DND-41 (cell line): ENCODE results near the gene CST11.

Experiments used
- ATAC-seq: fragments of 200-7000 bp; cut with Tn5 transposase; 3 replicates; pipeline ENCODE4 v1.9.1; 2021; ENCODE audit warnings: low read depth; ENCODE audit not compliant: insufficient read depth
- DNase-seq: peaks from one replicate; pipeline ENCODE4 v3.0.0-alpha.2; 2020
- H2AFZ ChIP-seq: 2 replicates; pipeline ENCODE4 v1.6.0; 2012; ENCODE audit warnings: low read depth, low read length
- H3K27ac ChIP-seq: 2 replicates; pipeline ENCODE4 v1.5.1; 2012; ENCODE audit warnings: low read length, inconsistent platforms
- H3K27me3 ChIP-seq: fragments of 200-600 bp; sonication (generic); 2 replicates; pipeline ENCODE4 v1.6.0; 2012; ENCODE audit warnings: low read length, mild to moderate bottlenecking, inconsistent platforms; ENCODE audit not compliant: insufficient read depth, poor library complexity
- H3K36me3 ChIP-seq: 2 replicates; pipeline ENCODE4 v1.5.1; 2012; ENCODE audit warnings: low read length, inconsistent platforms; ENCODE audit not compliant: insufficient read depth
- H3K4me1 ChIP-seq: 2 replicates; pipeline ENCODE4 v1.5.1; 2012; ENCODE audit warnings: mild to moderate bottlenecking, low read length; ENCODE audit not compliant: insufficient read depth
- H3K4me2 ChIP-seq: 2 replicates; pipeline ENCODE4 v1.6.0; 2012; ENCODE audit warnings: mild to moderate bottlenecking, moderate library complexity, low read length, inconsistent platforms; ENCODE audit not compliant: insufficient read depth
- H3K4me3 ChIP-seq, 2 experiments: fragments of 200-600 bp in 1 of 2; shearing (Covaris generic) in 1 of 2; 2 replicates each; pipeline ENCODE4 v1.5.1; 2012 to 2016; ENCODE audit warnings: inconsistent platforms in 2 of 2, low read length in 2 of 2, mild to moderate bottlenecking in 2 of 2, low read depth in 1 of 2, moderate library complexity in 1 of 2
- H3K79me2 ChIP-seq: 2 replicates; pipeline ENCODE4 v1.6.0; 2012; ENCODE audit warnings: low read length, inconsistent platforms; ENCODE audit not compliant: insufficient read depth
- H3K9ac ChIP-seq: 2 replicates; pipeline ENCODE4 v1.6.0; 2012; ENCODE audit warnings: low read depth, mild to moderate bottlenecking, inconsistent platforms, low read length, moderate library complexity
- H3K9me3 ChIP-seq: 2 replicates; pipeline ENCODE4 v1.5.1; 2012; ENCODE audit warnings: low read length, moderate library complexity, mild to moderate bottlenecking, inconsistent platforms; ENCODE audit not compliant: insufficient read depth, severe bottlenecking
- H4K20me1 ChIP-seq: 2 replicates; pipeline ENCODE4 v1.6.0; 2012; ENCODE audit warnings: low read length; ENCODE audit not compliant: insufficient read depth
- EZH2 ChIP-seq: IDR thresholded peaks from 3 replicates; pipeline ENCODE4 v1.6.1; 2012; ENCODE audit warnings: borderline replicate concordance, low read depth, mild to moderate bottlenecking, moderate library complexity, low read length, inconsistent platforms; ENCODE audit not compliant: severe bottlenecking
- TF ChIP-seq, protein P1 (sequence below): IDR thresholded peaks from 2 replicates; pipeline ENCODE4 v1.5.1; 2012; ENCODE audit warnings: borderline replicate concordance, low read length, moderate library complexity, mild to moderate bottlenecking; ENCODE audit not compliant: poor library complexity, severe bottlenecking; ENCODE audit errors: extremely low read depth

CST11 gene

DNA sequence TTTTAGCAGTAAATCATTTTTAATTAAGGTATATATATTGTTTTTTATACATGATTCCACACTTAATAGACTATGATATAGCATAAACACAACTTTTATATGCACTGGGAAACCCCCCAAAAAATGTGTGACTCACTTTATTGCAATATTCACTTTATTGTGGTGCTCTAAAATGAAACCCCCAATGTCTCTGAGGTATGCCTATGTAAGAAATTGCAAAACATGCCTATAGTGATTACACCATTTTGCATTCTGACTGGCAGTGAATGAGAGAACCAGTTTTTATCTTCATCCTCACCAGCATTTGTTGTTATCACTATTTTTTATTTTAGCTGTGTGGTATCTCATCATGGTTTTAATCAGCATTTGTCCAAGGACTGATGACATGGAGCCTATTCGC lies 8.5 kb upstream of the CST11 start:
- H3K79me2 ChIP-seq: no peaks in the 10 kb centered on the region
- H3K27ac ChIP-seq: no peak overlapping the region
- no peak for ATAC-seq
- H2AFZ ChIP-seq: no peak overlapping the region
- H3K36me3 ChIP-seq: no peaks in the 10 kb centered on the region
- H4K20me1 ChIP-seq: no peaks in the 10 kb centered on the region
- no peak overlapping the region for H3K4me3 ChIP-seq
- TF ChIP-seq, protein P1, sequence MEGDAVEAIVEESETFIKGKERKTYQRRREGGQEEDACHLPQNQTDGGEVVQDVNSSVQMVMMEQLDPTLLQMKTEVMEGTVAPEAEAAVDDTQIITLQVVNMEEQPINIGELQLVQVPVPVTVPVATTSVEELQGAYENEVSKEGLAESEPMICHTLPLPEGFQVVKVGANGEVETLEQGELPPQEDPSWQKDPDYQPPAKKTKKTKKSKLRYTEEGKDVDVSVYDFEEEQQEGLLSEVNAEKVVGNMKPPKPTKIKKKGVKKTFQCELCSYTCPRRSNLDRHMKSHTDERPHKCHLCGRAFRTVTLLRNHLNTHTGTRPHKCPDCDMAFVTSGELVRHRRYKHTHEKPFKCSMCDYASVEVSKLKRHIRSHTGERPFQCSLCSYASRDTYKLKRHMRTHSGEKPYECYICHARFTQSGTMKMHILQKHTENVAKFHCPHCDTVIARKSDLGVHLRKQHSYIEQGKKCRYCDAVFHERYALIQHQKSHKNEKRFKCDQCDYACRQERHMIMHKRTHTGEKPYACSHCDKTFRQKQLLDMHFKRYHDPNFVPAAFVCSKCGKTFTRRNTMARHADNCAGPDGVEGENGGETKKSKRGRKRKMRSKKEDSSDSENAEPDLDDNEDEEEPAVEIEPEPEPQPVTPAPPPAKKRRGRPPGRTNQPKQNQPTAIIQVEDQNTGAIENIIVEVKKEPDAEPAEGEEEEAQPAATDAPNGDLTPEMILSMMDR: no peak
- TF ChIP-seq EZH2: no peak
- H3K9ac ChIP-seq: no peak overlapping the region
- peaks cover 10% of the 10 kb centered on the region for H3K4me1 ChIP-seq
- H3K9me3 ChIP-seq: peaks cover 10% of the 10 kb centered on the region
- no peak overlapping the region for H3K4me2 ChIP-seq
- H3K27me3 ChIP-seq: no peaks in the 10 kb centered on the region
- no peak for DNase-seq

DNA sequence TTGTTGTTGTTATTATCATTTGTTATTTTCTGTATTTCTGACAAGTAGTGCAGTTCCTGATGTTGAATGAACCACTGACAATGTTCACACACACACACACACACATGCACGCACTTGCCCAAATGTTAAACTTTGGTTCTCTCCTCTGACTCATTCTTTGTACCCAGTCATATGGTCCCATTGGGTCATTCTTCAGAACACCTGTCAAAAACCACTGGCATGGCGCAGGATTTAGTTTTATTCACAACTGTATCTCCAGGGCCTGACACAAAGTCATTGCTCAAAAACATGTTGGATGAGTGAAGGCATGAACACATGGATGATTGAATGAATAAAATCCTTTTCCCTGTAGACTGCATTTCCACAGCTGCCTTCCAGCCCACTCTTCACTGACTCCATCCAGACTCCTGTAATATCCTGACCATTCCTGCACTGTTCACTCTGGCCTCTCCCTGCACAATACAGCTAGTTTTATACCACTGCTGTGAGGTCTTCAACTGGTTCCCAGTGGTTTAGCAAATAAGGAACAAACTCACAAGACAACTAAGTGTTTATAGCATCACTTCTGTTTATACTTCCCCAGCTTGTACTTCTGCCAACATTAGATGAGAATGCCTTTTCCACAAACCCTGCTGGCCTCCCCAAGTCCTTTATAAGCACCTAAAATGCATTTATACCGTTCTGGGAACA lies 6.9 kb upstream of the CST11 start:
- H3K79me2 ChIP-seq: no peaks in the 10 kb centered on the region
- H3K36me3 ChIP-seq: no peaks in the 10 kb centered on the region
- peaks cover 19% of the 10 kb centered on the region for H3K4me1 ChIP-seq
- H4K20me1 ChIP-seq: no peaks in the 10 kb centered on the region
- peaks cover under 1% of the 10 kb centered on the region for H3K9me3 ChIP-seq
- no peak overlapping the region for H3K4me3 ChIP-seq
- H3K27me3 ChIP-seq: no peaks in the 10 kb centered on the region
- ATAC-seq (no peak), DNase-seq (no peak)
- H3K9ac ChIP-seq: no peak overlapping the region
- no peak overlapping the region for H3K27ac ChIP-seq
- H2AFZ ChIP-seq: no peak overlapping the region
- TF ChIP-seq EZH2: no peak
- TF ChIP-seq, protein P1: no peak
- no peak overlapping the region for H3K4me2 ChIP-seq

DNA sequence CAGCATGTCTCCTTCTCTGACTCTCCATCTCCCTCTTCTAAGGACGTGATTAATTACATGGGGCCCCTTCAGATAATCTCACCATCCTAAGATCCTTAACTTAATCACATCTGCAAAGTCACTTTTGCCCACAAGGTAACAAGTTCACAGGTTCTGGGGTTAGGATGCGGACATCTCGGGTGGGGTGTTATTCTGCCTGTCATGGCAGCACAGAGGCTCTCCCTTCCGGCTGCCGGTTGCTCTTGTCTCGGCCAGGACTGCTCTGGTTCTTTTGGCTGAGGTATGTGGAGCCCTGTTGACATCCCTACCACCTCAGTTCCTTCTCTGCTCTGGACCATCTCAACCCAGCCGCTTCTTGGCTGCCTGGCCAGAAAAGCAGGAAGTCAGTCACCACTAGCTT lies 4.2 kb upstream of the CST11 start:
- Histone ChIP-seq H3K36me3 (no peaks in the 10 kb centered on the region), H3K79me2 (no peaks in the 10 kb centered on the region), H3K9ac (no peak overlapping the region), H3K9me3 (no peaks in the 10 kb centered on the region), H3K4me3 (no peak overlapping the region), H3K27ac (peak overlapping the region; percentile 69), H2AFZ (peak overlapping the region; percentile 45; the same call in 1 of the 2 replicates), H4K20me1 (no peaks in the 10 kb centered on the region), H3K27me3 (no peaks in the 10 kb centered on the region), H3K4me2 (peak overlapping the region; percentile 36; the same call in 1 of the 2 replicates), H3K4me1 (peaks cover 19% of the 10 kb centered on the region)
- no peak for ATAC-seq
- no peak for DNase-seq
- no peak for TF ChIP-seq EZH2
- TF ChIP-seq, protein P1: no peak

DNA sequence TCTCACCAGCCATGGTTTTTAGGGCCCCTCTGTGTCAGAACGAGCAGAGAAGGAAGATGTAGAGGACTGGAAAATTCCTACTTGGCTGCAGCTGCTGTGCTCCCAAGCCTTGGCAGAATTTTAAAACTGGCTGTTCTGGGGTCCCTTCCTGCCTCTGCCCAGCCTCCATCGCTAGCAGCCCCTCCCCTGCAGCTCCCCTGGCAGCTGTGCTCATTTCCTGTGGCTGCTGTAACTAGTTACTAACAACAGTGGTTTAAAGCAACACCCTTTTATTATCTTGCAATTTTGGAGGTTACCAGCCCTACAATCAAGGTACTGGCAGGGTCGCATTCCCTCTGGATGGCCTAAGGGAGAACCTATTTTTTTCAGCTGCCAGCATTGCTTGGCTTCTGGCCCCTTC lies 3.7 kb upstream of the CST11 start:
- Histone ChIP-seq H3K9me3 (no peaks in the 10 kb centered on the region), H3K4me3 (peak overlapping the region in 1 of 2 experiments; percentile 12; a peak in 1 of 4 replicates), H3K9ac (peak overlapping the region; percentile 6; the same call in 1 of the 2 replicates), H3K27ac (peak overlapping the region; percentile 69), H2AFZ (peak overlapping the region; percentile 45), H3K4me1 (peaks cover 19% of the 10 kb centered on the region), H3K4me2 (peak overlapping the region; percentile 36), H4K20me1 (no peaks in the 10 kb centered on the region), H3K79me2 (no peaks in the 10 kb centered on the region), H3K36me3 (no peaks in the 10 kb centered on the region), H3K27me3 (no peaks in the 10 kb centered on the region)
- TF ChIP-seq, protein P1: no peak
- no peak for TF ChIP-seq EZH2
- DNase-seq (peak; percentile 75), ATAC-seq (peak; percentile 97)
